GM19239 (cell line): ENCODE data around the gene SPATA31D4.

Source experiments
- DNase-seq: peaks from one replicate; pipeline ENCODE4 v3.0.0; 2011; ENCODE audit warnings: low spot score; ENCODE audit not compliant: insufficient read length
- FAIRE-seq: peaks from 2 replicates; lab custom pipeline; 2011; peaks lifted over from hg19 to GRCh38; lab: Jason Lieb, UNC

SPATA31D4 gene

GRCh38 chr9:81955625-81956024, 27.4 kb downstream of the SPATA31D4 start:
- no peak for FAIRE-seq
- no peak for DNase-seq

GRCh38 chr9:81964218-81965171, 36.3 kb downstream of the SPATA31D4 start:
- FAIRE-seq (no peak), DNase-seq (no peak)

- DNase-seq (no peak), FAIRE-seq (no peak)
These were observed 39.8 kb downstream of the SPATA31D4 start for GRCh38 chr9:81968026-81968425.

- no peak for FAIRE-seq
- no peak for DNase-seq
These were observed 41.7 kb downstream of the SPATA31D4 start for GRCh38 chr9:81969971-81970370.

- DNase-seq, result no peak
- FAIRE-seq, result no peak
These were observed 43.5 kb downstream of the SPATA31D4 start for GRCh38 chr9:81971727-81972126.

GRCh38 chr9:81974764-81975163, 46.5 kb downstream of the SPATA31D4 start:
- FAIRE-seq, result no peak
- no peak for DNase-seq

GRCh38 chr9:81976351-81976750, 48.1 kb downstream of the SPATA31D4 start:
- no peak for FAIRE-seq

GRCh38 chr9:81979196-81979595, 51.0 kb downstream of the SPATA31D4 start:
- DNase-seq (no peak), FAIRE-seq (no peak)

More at GRCh38 chr9:81976351-81976750, 48.1 kb downstream of the SPATA31D4 start:
- DNase-seq, result no peak

GRCh38 chr9:81980568-81980967, 52.3 kb downstream of the SPATA31D4 start:
- FAIRE-seq (no peak), DNase-seq (no peak)

GRCh38 chr9:81981883-81982282, 53.7 kb downstream of the SPATA31D4 start:
- FAIRE-seq (no peak), DNase-seq (no peak)
